ENCODE data around the gene TARBP1. TPM values are rescaled to one million over a fixed set of nuclear protein-coding genes. Genes with fewer than 3 reads are reported as not detected.
A peak's percentile ranks its signal among the peaks of the same experiment; 100 is the strongest.

Gene TARBP1
- total and polyA plus RNA-seq, 2 of the 13 experiments (the other 11 are each of a cell fraction or from before 2014, with no cell fraction given) = 37.7 to 67.0 TPM

DNA sequence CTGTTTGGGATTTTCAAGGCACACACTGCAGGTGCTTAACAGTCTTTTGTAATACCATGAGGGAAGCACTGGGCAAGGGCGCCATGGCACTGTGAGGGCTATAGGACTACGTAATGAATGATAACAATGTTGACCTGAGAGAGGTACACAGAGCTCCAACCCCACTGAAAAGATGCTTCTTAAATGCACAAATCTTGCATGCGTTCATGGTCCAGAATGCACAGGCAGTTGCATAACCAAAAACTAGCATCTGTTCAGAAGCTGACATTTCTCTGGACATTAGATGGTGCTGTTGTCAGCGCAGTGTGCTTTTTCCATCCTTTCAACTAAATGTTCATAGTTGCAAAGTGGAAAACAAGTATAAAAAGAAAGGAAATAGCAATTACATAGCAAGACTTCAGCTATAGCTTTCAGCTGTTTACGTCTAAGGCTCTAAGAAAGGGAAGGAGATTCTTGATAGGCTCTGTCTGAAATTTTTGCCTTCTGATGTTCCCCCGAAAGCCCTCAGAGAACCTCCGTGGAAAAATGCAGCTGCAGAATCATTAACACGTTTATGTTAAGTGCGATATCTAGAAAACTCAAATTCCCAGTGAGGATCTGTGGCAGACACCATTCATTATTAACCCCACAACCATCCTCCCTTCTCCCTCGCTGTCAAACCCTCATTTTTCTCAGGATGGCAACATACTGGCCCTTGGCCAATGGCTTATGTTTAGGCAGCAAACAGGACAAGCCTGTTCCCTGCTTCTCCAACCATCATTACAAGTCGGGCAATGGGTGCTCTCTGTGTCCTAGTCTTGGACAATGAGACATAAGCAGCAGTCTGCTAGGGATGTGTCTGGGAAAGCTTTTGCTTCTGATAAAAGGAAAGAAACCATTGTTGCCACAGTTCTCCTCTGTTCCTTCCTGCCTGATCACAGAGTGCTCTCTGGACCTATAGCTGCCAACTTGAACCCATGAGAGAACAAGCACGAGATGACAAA is 8.2 kb upstream of the TARBP1 start (continued):
- TF ChIP-seq, protein P1, sequence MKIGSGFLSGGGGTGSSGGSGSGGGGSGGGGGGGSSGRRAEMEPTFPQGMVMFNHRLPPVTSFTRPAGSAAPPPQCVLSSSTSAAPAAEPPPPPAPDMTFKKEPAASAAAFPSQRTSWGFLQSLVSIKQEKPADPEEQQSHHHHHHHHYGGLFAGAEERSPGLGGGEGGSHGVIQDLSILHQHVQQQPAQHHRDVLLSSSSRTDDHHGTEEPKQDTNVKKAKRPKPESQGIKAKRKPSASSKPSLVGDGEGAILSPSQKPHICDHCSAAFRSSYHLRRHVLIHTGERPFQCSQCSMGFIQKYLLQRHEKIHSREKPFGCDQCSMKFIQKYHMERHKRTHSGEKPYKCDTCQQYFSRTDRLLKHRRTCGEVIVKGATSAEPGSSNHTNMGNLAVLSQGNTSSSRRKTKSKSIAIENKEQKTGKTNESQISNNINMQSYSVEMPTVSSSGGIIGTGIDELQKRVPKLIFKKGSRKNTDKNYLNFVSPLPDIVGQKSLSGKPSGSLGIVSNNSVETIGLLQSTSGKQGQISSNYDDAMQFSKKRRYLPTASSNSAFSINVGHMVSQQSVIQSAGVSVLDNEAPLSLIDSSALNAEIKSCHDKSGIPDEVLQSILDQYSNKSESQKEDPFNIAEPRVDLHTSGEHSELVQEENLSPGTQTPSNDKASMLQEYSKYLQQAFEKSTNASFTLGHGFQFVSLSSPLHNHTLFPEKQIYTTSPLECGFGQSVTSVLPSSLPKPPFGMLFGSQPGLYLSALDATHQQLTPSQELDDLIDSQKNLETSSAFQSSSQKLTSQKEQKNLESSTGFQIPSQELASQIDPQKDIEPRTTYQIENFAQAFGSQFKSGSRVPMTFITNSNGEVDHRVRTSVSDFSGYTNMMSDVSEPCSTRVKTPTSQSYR (CRISPR knock-in tag; IDR thresholded peaks at IDR 0.05; ENCODE audit: borderline replicate concordance) = no peak
- TF ChIP-seq BORCS8-MEF2B (CRISPR knock-in tag; IDR thresholded peaks at IDR 0.05) (no peak), ZNF678 (CRISPR knock-in tag; IDR thresholded peaks at IDR 0.05) (no peak), TSC22D2 (CRISPR knock-in tag; IDR thresholded peaks at IDR 0.05; ENCODE audit: borderline replicate concordance) (no peak), CBX2 (IDR thresholded peaks at IDR 0.05; ENCODE audit: low read depth, low read length) (no peak), CBX2 (CRISPR knock-in tag; IDR thresholded peaks at IDR 0.05; ENCODE audit: low read depth) (no peak), NONO (IDR thresholded peaks at IDR 0.05) (no peak), NONO (CRISPR knock-in tag; conservative IDR thresholded peaks at IDR 0.05) (no peak), ELF1 (CRISPR knock-in tag; IDR thresholded peaks at IDR 0.05) (no peak), ZNF549 (CRISPR knock-in tag; IDR thresholded peaks at IDR 0.05) (no peak), ZNF543 (CRISPR knock-in tag; IDR thresholded peaks at IDR 0.05) (no peak), TCF7L2 (IDR thresholded peaks at IDR 0.05; ENCODE audit: low read depth, low read length) (no peak), ZNF672 (CRISPR knock-in tag; IDR thresholded peaks at IDR 0.05) (no peak)
- TF ChIP-seq, protein P2, sequence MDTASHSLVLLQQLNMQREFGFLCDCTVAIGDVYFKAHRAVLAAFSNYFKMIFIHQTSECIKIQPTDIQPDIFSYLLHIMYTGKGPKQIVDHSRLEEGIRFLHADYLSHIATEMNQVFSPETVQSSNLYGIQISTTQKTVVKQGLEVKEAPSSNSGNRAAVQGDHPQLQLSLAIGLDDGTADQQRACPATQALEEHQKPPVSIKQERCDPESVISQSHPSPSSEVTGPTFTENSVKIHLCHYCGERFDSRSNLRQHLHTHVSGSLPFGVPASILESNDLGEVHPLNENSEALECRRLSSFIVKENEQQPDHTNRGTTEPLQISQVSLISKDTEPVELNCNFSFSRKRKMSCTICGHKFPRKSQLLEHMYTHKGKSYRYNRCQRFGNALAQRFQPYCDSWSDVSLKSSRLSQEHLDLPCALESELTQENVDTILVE (CRISPR knock-in tag; IDR thresholded peaks at IDR 0.05) = peak; percentile 83
- TF ChIP-seq, protein P3, sequence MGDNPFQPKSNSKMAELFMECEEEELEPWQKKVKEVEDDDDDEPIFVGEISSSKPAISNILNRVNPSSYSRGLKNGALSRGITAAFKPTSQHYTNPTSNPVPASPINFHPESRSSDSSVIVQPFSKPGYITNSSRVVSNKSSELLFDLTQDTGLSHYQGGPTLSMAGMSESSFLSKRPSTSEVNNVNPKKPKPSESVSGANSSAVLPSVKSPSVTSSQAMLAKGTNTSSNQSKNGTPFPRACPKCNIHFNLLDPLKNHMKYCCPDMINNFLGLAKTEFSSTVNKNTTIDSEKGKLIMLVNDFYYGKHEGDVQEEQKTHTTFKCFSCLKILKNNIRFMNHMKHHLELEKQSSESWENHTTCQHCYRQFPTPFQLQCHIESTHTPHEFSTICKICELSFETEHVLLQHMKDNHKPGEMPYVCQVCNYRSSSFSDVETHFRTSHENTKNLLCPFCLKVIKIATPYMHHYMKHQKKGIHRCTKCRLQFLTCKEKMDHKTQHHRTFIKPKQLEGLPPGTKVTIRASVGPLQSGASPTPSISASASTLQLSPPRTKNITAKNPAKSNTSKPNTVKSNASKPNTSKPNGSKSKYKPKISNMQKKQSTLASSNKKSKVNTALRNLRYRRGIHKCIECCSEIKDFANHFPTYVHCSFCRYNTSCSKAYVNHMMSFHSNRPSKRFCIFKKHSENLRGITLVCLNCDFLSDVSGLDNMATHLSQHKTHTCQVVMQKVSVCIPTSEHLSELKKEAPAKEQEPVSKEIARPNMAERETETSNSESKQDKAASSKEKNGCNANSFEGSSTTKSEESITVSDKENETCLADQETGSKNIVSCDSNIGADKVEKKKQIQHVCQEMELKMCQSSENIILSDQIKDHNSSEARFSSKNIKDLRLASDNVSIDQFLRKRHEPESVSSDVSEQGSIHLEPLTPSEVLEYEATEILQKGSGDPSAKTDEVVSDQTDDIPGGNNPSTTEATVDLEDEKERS (CRISPR knock-in tag; IDR thresholded peaks at IDR 0.05) = no peak
- TF ChIP-seq, protein P4, sequence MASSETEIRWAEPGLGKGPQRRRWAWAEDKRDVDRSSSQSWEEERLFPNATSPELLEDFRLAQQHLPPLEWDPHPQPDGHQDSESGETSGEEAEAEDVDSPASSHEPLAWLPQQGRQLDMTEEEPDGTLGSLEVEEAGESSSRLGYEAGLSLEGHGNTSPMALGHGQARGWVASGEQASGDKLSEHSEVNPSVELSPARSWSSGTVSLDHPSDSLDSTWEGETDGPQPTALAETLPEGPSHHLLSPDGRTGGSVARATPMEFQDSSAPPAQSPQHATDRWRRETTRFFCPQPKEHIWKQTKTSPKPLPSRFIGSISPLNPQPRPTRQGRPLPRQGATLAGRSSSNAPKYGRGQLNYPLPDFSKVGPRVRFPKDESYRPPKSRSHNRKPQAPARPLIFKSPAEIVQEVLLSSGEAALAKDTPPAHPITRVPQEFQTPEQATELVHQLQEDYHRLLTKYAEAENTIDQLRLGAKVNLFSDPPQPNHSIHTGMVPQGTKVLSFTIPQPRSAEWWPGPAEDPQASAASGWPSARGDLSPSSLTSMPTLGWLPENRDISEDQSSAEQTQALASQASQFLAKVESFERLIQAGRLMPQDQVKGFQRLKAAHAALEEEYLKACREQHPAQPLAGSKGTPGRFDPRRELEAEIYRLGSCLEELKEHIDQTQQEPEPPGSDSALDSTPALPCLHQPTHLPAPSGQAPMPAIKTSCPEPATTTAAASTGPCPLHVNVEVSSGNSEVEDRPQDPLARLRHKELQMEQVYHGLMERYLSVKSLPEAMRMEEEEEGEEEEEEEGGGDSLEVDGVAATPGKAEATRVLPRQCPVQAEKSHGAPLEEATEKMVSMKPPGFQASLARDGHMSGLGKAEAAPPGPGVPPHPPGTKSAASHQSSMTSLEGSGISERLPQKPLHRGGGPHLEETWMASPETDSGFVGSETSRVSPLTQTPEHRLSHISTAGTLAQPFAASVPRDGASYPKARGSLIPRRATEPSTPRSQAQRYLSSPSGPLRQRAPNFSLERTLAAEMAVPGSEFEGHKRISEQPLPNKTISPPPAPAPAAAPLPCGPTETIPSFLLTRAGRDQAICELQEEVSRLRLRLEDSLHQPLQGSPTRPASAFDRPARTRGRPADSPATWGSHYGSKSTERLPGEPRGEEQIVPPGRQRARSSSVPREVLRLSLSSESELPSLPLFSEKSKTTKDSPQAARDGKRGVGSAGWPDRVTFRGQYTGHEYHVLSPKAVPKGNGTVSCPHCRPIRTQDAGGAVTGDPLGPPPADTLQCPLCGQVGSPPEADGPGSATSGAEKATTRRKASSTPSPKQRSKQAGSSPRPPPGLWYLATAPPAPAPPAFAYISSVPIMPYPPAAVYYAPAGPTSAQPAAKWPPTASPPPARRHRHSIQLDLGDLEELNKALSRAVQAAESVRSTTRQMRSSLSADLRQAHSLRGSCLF (CRISPR knock-in tag; IDR thresholded peaks at IDR 0.05; ENCODE audit: borderline replicate concordance) = no peak
